BLaER1 treated with 17β-estradiol and CSF1 and Interleukin-3, amounts not matched to agents 10 nM and 100 nM (cell line): Measurements from ENCODE around the gene TENM4.

ENCODE experiments used
- H3K27ac ChIP-seq, 11 experiments: shearing (Covaris generic); formaldehyde crosslinking; 2 replicates each; pipeline ENCODE4 v1.8.1; 2022
- H3K27me3 ChIP-seq, 11 experiments: shearing (Covaris generic); formaldehyde crosslinking; 2 replicates each; pipeline ENCODE4 v1.8.1; 2022
- H3K36me3 ChIP-seq, 11 experiments: shearing (Covaris generic); formaldehyde crosslinking; 2 replicates each; pipeline ENCODE4 v1.8.1; 2022
- H3K4me1 ChIP-seq, 10 experiments: shearing (Covaris generic); formaldehyde crosslinking; 2 replicates each; pipeline ENCODE4 v1.8.1; 2022
- H3K4me2 ChIP-seq, 11 experiments: shearing (Covaris generic); formaldehyde crosslinking; 2 replicates each; pipeline ENCODE4 v1.8.1; 2022
- H3K4me3 ChIP-seq, 10 experiments: shearing (Covaris generic); formaldehyde crosslinking; 2 replicates each; pipeline ENCODE4 v1.8.1; 2022
- H3K9ac ChIP-seq, 11 experiments: shearing (Covaris generic); formaldehyde crosslinking; 2 replicates each; pipeline ENCODE4 v1.8.1; 2022
- H3K9me3 ChIP-seq, 11 experiments: shearing (Covaris generic); formaldehyde crosslinking; replicated peaks in 1 of 11; 2 replicates each; pipeline ENCODE4 v1.8.1; 2022
- H4K20me1 ChIP-seq, 11 experiments: shearing (Covaris generic); formaldehyde crosslinking; 2 replicates each; pipeline ENCODE4 v1.8.1; 2022
- Cebpa-rat ChIP-seq, 11 experiments: shearing (Covaris generic); IDR thresholded peaks; 2 replicates each; pipeline ENCODE4 v1.8.1; 2022

The TENM4 gene

DNA sequence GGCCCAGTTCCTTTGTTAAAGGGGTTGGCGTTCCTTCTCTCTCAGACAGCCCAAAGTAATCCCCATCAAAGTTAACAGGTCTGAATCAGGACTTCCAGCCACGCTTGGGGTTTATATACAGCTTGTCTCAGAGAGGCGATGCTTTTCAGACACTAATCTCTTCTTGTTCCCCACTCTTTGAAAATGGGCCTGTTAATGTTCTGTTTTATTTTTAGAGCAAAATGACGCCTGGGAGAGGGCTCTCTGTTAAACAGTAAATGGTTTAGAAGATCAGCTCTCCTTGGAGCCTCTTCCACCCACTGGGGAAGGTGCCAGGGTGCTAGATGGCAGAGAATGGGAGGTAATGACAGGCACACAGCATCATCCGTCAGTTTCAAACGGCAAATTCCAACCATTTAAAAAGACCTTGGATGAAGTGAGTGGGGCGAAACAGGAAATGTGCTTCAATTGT is 630.2 kb downstream of the TENM4 start:
- Histone ChIP-seq H3K4me2 (peak overlapping the region in 3 of 11 experiments; percentile 0 to 88 (median 87); a peak in 4 of 22 replicates), H3K36me3 (peaks cover 0 to 5% (median 0%) of the 10 kb centered on the region in 11 experiments; a peak in 1 of 22 replicates), H3K4me1 (peaks cover 0 to 100% (median 39%) of the 10 kb centered on the region in 10 experiments; a peak in 16 of 20 replicates), H3K27ac (no peak overlapping the region; a peak in 1 of 22 replicates), H3K4me3 (no peak overlapping the region), H3K27me3 (no peaks in the 10 kb centered on the region), H3K9me3 (no peaks in the 10 kb centered on the region), H3K9ac (no peak overlapping the region), H4K20me1 (no peaks in the 10 kb centered on the region)
- no peak for TF ChIP-seq Cebpa-rat (IDR thresholded peaks at IDR 0.05)

DNA sequence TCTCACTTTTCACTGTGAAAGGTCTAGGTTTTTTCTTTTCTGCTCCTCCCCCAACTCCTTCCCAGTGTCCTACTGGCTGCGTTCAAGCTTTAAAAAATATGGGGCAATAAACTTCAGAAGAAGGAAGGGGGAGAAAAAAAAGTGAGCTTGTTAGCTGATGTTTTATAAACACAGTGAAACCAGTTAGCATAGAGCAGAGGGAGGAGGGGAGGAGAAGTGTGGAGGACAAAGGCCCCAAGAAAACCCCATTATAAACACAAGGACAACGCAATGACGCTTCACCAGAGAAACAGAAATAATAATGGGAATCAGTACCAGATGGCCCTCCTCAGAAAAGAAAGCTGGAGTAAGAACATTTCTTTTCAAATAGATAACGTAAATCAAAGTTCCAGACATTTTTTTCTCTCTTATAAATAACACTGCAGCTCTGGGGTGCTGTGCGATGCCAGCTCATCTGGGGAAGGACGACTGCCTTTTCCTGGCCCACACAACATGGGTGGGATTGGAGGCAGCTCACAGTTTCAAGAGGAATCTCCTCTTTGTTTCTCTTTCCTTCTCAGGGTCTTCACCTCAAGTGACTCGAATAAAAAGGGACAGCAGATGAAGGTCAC is 630.8 kb downstream of the TENM4 start:
- no peak overlapping the region for H3K9ac ChIP-seq
- no peak for TF ChIP-seq Cebpa-rat (IDR thresholded peaks at IDR 0.05)

DNA sequence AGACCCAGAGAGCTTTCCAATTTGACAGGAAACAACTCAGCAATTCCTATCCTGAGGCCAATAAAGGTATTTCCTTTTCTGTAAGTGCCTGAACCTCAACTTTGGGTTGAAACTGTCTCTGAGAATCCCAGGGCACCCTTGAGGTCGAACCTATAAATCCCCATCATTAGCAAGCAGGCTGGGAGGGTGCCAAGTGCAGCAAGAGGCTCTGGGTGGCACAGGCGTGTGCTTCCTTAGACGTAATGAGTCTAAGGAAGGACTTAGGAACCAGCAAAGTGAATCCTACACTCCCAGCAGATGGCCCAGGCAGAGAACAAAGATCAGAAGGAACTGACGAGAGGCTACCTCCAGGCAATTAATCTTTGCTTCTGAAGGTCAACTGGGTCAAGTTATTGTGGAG is 631.9 kb downstream of the TENM4 start:
- Histone ChIP-seq H3K9ac (peak overlapping the region in 1 of 11 experiments; percentile 17; a peak in 1 of 22 replicates), H3K4me2 (peak overlapping the region in 6 of 11 experiments; percentile 11 to 88 (median 62); a peak in 10 of 22 replicates), H3K27me3 (no peaks in the 10 kb centered on the region), H3K4me1 (peaks cover 0 to 100% (median 43%) of the 10 kb centered on the region in 10 experiments; a peak in 16 of 20 replicates), H3K36me3 (peaks cover 0 to 3% (median 0%) of the 10 kb centered on the region in 11 experiments; a peak in 2 of 22 replicates), H4K20me1 (no peaks in the 10 kb centered on the region), H3K9me3 (no peaks in the 10 kb centered on the region), H3K4me3 (no peak overlapping the region), H3K27ac (peak overlapping the region in 3 of 11 experiments; percentile 18 to 98 (median 43); a peak in 4 of 22 replicates)
- TF ChIP-seq Cebpa-rat (IDR thresholded peaks at IDR 0.05): no peak

More for the DNA sequence above, 630.8 kb downstream of the TENM4 start:
- H3K9me3 ChIP-seq: no peaks in the 10 kb centered on the region
- H3K27me3 ChIP-seq: no peaks in the 10 kb centered on the region
- H3K4me2 ChIP-seq: peak overlapping the region in 4 of 11 experiments; percentile 0 to 88 (median 68); a peak in 6 of 22 replicates
- H4K20me1 ChIP-seq: no peaks in the 10 kb centered on the region
- peaks cover 0 to 99% (median 43%) of the 10 kb centered on the region in 10 experiments; a peak in 16 of 20 replicates for H3K4me1 ChIP-seq
- peaks cover 0 to 5% (median 0%) of the 10 kb centered on the region in 11 experiments; a peak in 1 of 22 replicates for H3K36me3 ChIP-seq
- no peak overlapping the region for H3K4me3 ChIP-seq
- H3K27ac ChIP-seq: no peak overlapping the region; a peak in 1 of 22 replicates

DNA sequence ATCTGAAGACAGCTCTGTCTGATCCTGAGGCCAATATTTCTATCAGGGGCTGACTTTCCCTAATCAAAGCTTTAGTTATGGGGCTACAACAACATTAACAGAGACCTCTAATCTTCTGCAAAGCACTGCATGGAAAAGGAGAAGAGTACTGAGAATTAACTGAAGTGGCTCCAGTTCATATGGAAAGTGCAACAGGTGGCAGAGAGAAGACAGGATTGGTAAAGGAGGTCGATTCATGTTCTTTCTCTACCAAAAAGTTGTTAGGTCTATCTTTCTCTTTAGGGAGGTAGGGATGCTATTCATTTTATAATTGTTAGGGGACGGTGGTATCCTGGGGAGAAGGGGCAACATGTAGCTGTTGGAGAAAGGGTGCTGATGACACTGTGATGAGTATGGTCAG is 633.5 kb downstream of the TENM4 start:
- TF ChIP-seq Cebpa-rat (IDR thresholded peaks at IDR 0.05): no peak
- Histone ChIP-seq H3K27ac (peak overlapping the region in 7 of 11 experiments; percentile 38 to 98 (median 78); a peak in 9 of 22 replicates), H3K4me2 (peak overlapping the region in 7 of 11 experiments; percentile 56 to 88 (median 69); a peak in 10 of 22 replicates), H3K4me1 (peaks cover 5 to 100% (median 48%) of the 10 kb centered on the region in 10 experiments), H3K9me3 (no peaks in the 10 kb centered on the region), H3K4me3 (no peak overlapping the region), H4K20me1 (no peaks in the 10 kb centered on the region), H3K36me3 (peaks cover 0 to 3% (median 0%) of the 10 kb centered on the region in 11 experiments; a peak in 1 of 22 replicates), H3K9ac (peak overlapping the region in 1 of 11 experiments; percentile 82; a peak in 2 of 22 replicates), H3K27me3 (no peaks in the 10 kb centered on the region)

DNA sequence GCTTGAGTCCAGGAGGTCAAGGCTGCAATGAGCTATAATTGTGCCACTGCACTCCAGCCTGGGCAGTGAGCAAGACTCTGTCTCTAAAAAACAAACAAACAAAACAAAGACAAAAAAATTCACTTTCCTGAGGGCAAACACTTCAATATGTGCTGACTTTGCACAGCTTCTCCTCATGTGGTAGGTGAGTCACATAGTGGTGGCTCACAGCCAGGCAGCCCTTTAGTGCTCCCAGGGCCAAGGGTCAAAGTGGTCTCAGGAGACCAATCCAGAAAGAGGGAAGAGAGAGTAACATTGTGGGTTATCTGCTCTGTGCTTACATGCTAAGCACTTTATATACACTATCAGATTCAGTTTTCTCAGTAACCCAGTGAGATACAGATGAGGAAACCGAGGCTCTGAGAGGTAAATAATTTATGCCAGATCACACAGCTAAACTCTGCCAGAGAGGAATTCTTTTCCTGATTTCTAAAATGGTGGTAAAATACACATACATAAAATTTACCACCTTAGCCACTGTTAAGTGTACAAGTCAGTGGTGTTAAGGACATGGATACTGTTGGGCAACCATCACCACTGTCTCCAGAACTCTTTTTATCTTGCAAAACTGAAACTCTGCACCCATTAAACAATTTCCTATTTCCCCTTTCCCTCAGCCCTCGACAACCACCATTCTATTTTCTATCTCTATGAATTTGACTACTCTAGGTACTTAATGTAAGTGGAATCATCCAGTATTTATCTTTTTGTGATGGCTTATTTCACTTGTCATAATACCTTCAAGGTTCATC is 634.4 kb downstream of the TENM4 start:
- Histone ChIP-seq H3K4me1 (peaks cover 14 to 100% (median 55%) of the 10 kb centered on the region in 10 experiments), H3K4me3 (no peak overlapping the region), H3K36me3 (peaks cover 0 to 3% (median 0%) of the 10 kb centered on the region in 11 experiments; a peak in 1 of 22 replicates), H3K27me3 (no peaks in the 10 kb centered on the region), H3K27ac (peak overlapping the region in 8 of 11 experiments; percentile 20 to 98 (median 76); a peak in 15 of 22 replicates), H3K9ac (peak overlapping the region in 6 of 11 experiments; percentile 20 to 84 (median 68); a peak in 10 of 22 replicates), H3K4me2 (peak overlapping the region in 9 of 11 experiments; percentile 9 to 88 (median 64); a peak in 17 of 22 replicates), H4K20me1 (no peaks in the 10 kb centered on the region), H3K9me3 (no peaks in the 10 kb centered on the region)
- peak in 2 of 11 experiments; percentile 7 to 32; a peak in 1 of 22 replicates for TF ChIP-seq Cebpa-rat (IDR thresholded peaks at IDR 0.05)

DNA sequence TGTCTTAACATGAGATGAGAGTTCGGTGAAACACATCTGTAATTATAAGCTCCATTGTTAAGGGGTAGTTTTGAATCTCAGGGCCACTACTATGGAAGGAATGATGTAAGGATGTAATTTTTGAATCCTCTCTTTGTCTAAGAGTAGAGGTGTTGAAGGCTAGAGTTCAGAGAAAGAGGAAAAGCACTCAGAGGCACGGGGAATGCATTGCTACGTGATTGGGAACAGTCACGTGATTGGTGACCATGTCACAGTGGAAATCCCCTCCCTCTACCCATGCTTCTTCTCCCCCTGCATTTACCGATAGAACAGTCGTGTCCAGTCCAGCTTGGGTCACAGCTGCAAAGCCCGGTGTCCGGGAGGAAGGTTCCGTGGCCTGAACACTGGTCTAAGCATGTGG is 635.8 kb downstream of the TENM4 start:
- Histone ChIP-seq H3K27me3 (no peaks in the 10 kb centered on the region), H3K36me3 (peaks cover 0 to 3% (median 0%) of the 10 kb centered on the region in 11 experiments; a peak in 1 of 22 replicates), H3K4me3 (peak overlapping the region in 1 of 10 experiments; percentile 8; a peak in 1 of 20 replicates), H3K4me1 (peaks cover 28 to 100% (median 69%) of the 10 kb centered on the region in 10 experiments), H3K4me2 (peak overlapping the region in 4 of 11 experiments; percentile 69 to 88 (median 80); a peak in 8 of 22 replicates), H4K20me1 (no peaks in the 10 kb centered on the region), H3K27ac (peak overlapping the region in 5 of 11 experiments; percentile 74 to 98 (median 93); a peak in 9 of 22 replicates), H3K9ac (peak overlapping the region in 3 of 11 experiments; percentile 75 to 84 (median 82); a peak in 5 of 22 replicates), H3K9me3 (no peaks in the 10 kb centered on the region)
- TF ChIP-seq Cebpa-rat (IDR thresholded peaks at IDR 0.05): no peak

DNA sequence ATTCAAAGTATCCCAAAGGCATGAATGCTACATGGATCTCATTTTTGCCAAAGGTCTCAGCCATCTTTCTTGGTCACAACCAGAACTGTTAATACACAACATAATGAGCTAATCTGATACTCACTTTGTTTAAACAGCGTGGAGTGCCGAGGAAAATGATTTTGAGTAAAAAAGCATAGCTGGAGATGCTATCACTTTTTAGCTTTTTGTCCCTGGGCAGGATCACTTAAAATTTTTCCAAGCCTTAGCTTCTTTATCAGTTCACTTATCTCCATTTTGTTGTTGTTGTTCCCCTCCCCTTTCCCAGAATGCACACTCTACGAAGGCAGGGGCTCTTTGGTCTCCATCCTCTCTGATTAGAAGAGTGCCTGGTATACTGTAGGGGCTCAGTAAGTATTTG is 636.8 kb downstream of the TENM4 start:
- Histone ChIP-seq H3K36me3 (peaks cover 0 to 3% (median 0%) of the 10 kb centered on the region in 11 experiments; a peak in 1 of 22 replicates), H3K9ac (no peak overlapping the region)

DNA sequence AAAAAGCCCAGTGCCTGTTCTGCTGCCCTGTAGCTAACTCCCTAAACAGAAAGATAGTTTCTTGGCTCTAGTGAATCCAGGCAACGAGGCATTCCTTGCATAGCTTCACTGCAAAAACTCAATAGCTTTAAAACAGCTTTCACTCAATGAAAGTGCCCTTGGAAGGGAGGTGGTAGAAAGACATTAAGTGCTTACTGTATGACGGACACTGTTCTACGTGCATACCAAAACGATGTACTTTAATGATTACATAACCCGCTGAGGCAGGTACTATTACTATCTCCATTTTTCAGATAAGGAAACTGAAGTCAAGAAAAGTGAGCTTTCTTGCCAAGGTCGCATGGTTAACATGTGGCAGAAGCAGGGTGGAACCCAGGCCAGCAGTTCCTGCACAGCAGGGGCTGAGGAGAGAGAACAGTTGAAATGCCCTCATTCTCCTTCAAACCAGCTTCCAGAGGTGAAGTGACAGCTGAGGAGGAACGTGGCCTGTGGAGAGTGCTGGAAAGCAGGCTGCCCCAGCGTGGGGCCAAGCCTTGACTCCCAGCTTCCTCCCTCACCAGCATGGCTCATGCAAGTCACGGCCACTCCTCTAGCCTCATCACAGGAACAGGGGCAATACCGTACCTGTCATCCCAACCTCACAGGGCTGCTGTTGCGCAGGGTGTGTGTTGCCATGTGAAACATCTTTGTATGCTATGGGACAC is 638.6 kb downstream of the TENM4 start:
- H3K27me3 ChIP-seq: no peaks in the 10 kb centered on the region
- H3K9me3 ChIP-seq: no peaks in the 10 kb centered on the region
- H3K36me3 ChIP-seq: peaks cover 0 to 3% (median 0%) of the 10 kb centered on the region in 11 experiments; a peak in 1 of 22 replicates
- peak overlapping the region; percentile 61 to 92 (median 72) for H3K9ac ChIP-seq
- H3K4me3 ChIP-seq: 0 out of 20 replicates have a peak overlapping the region, but pooled peaks of 1 of the 10 experiments have one; percentile 25
- no peak for TF ChIP-seq Cebpa-rat (IDR thresholded peaks at IDR 0.05)
- H3K27ac ChIP-seq: peak overlapping the region; percentile 83 to 98 (median 86)
- H4K20me1 ChIP-seq: no peaks in the 10 kb centered on the region
- peak overlapping the region; percentile 70 to 93 (median 87) for H3K4me2 ChIP-seq
- H3K4me1 ChIP-seq: peaks cover 53 to 99% (median 76%) of the 10 kb centered on the region in 10 experiments

More for the DNA sequence above, 636.8 kb downstream of the TENM4 start:
- H3K4me3 ChIP-seq: no peak overlapping the region
- peak overlapping the region in 2 of 11 experiments; percentile 87 to 88; a peak in 4 of 22 replicates for H3K4me2 ChIP-seq
- no peaks in the 10 kb centered on the region for H3K27me3 ChIP-seq
- H3K27ac ChIP-seq: peak overlapping the region in 3 of 11 experiments; percentile 92 to 98 (median 98); a peak in 5 of 22 replicates
- H3K4me1 ChIP-seq: peaks cover 38 to 100% (median 73%) of the 10 kb centered on the region in 10 experiments
- H3K9me3 ChIP-seq: no peaks in the 10 kb centered on the region
- no peak for TF ChIP-seq Cebpa-rat (IDR thresholded peaks at IDR 0.05)
- no peaks in the 10 kb centered on the region for H4K20me1 ChIP-seq
